ENCODE measurements around the gene PEPD. TPM values are rescaled to one million over a fixed set of nuclear protein-coding genes. Genes with fewer than 3 reads are reported as not detected.
A peak's percentile ranks its signal among the peaks of the same experiment; 100 is the strongest.

The PEPD gene
- total and polyA plus RNA-seq, 3 experiments from 2014 or later = 47.9 to 109 (median 49.0) TPM

- Mint-ChIP-seq H3K27me3 (no peaks in the 10 kb centered on the region), H3K27ac (no peak overlapping the region), H3K4me3 (no peak overlapping the region), H3K9me3 (no peaks in the 10 kb centered on the region), H3K4me1 (peaks cover 2 to 9% (median 5%) of the 10 kb centered on the region in 3 donors), H3K36me3 (peaks cover 0 to 10% (median 0%) of the 10 kb centered on the region in 3 donors)
- H3K27me3 ChIP-seq (ENCODE audit: insufficient read depth, low read length, poor library complexity, severe bottlenecking) = no peaks in the 10 kb centered on the region
- H3K9me3 ChIP-seq (ENCODE audit: low read length) = no peaks in the 10 kb centered on the region
- no peaks in the 10 kb centered on the region for H3K36me3 ChIP-seq (ENCODE audit: insufficient read depth, low read length)
- ChIA-PET POLR2A (no interaction called here), CTCF (interaction anchor here (1.3 to 1.6 kb wide), 2 partner anchors 178 to 358 kb away, joined by 3 to 4 read pairs; no protein-coding TSS in a partner anchor)
- H3K4me1 ChIP-seq (ENCODE audit: insufficient read depth, low read length) = no peaks in the 10 kb centered on the region
- H3K4me3 ChIP-seq (ENCODE audit: low read length) = no peak overlapping the region
- peak in 1 of 5 donors; percentile 40 for DNase-seq
- no peak overlapping the region for H3K27ac ChIP-seq (ENCODE audit: low read depth, low read length)
Measured at GRCh38 chr19:33413868-33414666, 107.5 kb downstream of the PEPD start.

GRCh38 chr19:33413426-33413725 lies 108.2 kb downstream of the PEPD start:
- H3K36me3 Mint-ChIP-seq = peaks cover 0 to 12% (median 0%) of the 10 kb centered on the region in 3 donors
- no peaks in the 10 kb centered on the region for H3K9me3 Mint-ChIP-seq
- no peak overlapping the region for H3K27ac Mint-ChIP-seq
- H3K27ac ChIP-seq (ENCODE audit: low read depth, low read length) = no peak overlapping the region
- H3K27me3 Mint-ChIP-seq = no peaks in the 10 kb centered on the region
- no peaks in the 10 kb centered on the region for H3K9me3 ChIP-seq (ENCODE audit: low read length)
- peaks cover 2 to 9% (median 5%) of the 10 kb centered on the region in 3 donors for H3K4me1 Mint-ChIP-seq
- H3K4me3 ChIP-seq (ENCODE audit: low read length) = no peak overlapping the region
- H3K4me1 ChIP-seq (ENCODE audit: insufficient read depth, low read length) = no peaks in the 10 kb centered on the region
- ChIA-PET CTCF (interaction anchor here (1.3 to 1.6 kb wide), 2 partner anchors 177 to 359 kb away, joined by 3 to 4 read pairs; no protein-coding TSS in a partner anchor), POLR2A (no interaction called here)
- H3K27me3 ChIP-seq (ENCODE audit: insufficient read depth, low read length, poor library complexity, severe bottlenecking) = no peaks in the 10 kb centered on the region
- no peak overlapping the region for H3K4me3 Mint-ChIP-seq
- H3K36me3 ChIP-seq (ENCODE audit: insufficient read depth, low read length) = no peaks in the 10 kb centered on the region
- DNase-seq = peak in 1 of 5 donors; percentile 34

- H3K9me3 ChIP-seq (ENCODE audit: low read length) = no peaks in the 10 kb centered on the region
- H3K4me3 ChIP-seq (ENCODE audit: low read length) = no peak overlapping the region
- peak overlapping the region in 1 of 8 donors; percentile 21 for H3K27ac Mint-ChIP-seq
- H3K4me1 Mint-ChIP-seq = peaks cover 2 to 9% (median 5%) of the 10 kb centered on the region in 3 donors
- H3K9me3 Mint-ChIP-seq = no peaks in the 10 kb centered on the region
- H3K27me3 Mint-ChIP-seq = no peaks in the 10 kb centered on the region
- CTCF ChIA-PET = interaction anchor here (1.3 to 1.6 kb wide), 2 partner anchors 177 to 360 kb away, joined by 3 to 4 read pairs; no protein-coding TSS in a partner anchor
- peaks cover 0 to 12% (median 0%) of the 10 kb centered on the region in 3 donors for H3K36me3 Mint-ChIP-seq
- no peak overlapping the region for H3K27ac ChIP-seq (ENCODE audit: low read depth, low read length)
- H3K4me1 ChIP-seq (ENCODE audit: insufficient read depth, low read length) = no peaks in the 10 kb centered on the region
- DNase-seq = peak in 1 of 5 donors; percentile 34
- no peak overlapping the region for H3K4me3 Mint-ChIP-seq
- no peaks in the 10 kb centered on the region for H3K27me3 ChIP-seq (ENCODE audit: insufficient read depth, low read length, poor library complexity, severe bottlenecking)
- POLR2A ChIA-PET = no interaction called here
- no peaks in the 10 kb centered on the region for H3K36me3 ChIP-seq (ENCODE audit: insufficient read depth, low read length)
Measured at GRCh38 chr19:33412601-33413425, 108.8 kb downstream of the PEPD start.

- Histone ChIP-seq H3K4me1 (ENCODE audit: insufficient read depth, low read length) (no peaks in the 10 kb centered on the region), H3K4me3 (ENCODE audit: low read length) (no peak overlapping the region), H3K27ac (ENCODE audit: low read depth, low read length) (no peak overlapping the region), H3K27me3 (ENCODE audit: insufficient read depth, low read length, poor library complexity, severe bottlenecking) (no peaks in the 10 kb centered on the region), H3K9me3 (ENCODE audit: low read length) (no peaks in the 10 kb centered on the region), H3K36me3 (ENCODE audit: insufficient read depth, low read length) (no peaks in the 10 kb centered on the region)
- Mint-ChIP-seq H3K36me3 (peaks cover 0 to 13% (median 0%) of the 10 kb centered on the region in 3 donors), H3K9me3 (no peaks in the 10 kb centered on the region), H3K27ac (no peak overlapping the region), H3K4me1 (peaks cover 2 to 7% (median 4%) of the 10 kb centered on the region in 3 donors), H3K4me3 (no peak overlapping the region), H3K27me3 (no peaks in the 10 kb centered on the region)
- ChIA-PET CTCF (no interaction called here), POLR2A (no interaction called here)
- peak in 1 of 5 donors; percentile 40 for DNase-seq
Measured at GRCh38 chr19:33411621-33412180, 109.9 kb downstream of the PEPD start.

- no peaks in the 10 kb centered on the region for H3K4me1 Mint-ChIP-seq
- H3K27me3 Mint-ChIP-seq = no peaks in the 10 kb centered on the region
- Histone ChIP-seq H3K27me3 (ENCODE audit: insufficient read depth, low read length, poor library complexity, severe bottlenecking) (no peaks in the 10 kb centered on the region), H3K27ac (ENCODE audit: low read depth, low read length) (no peak overlapping the region), H3K4me3 (ENCODE audit: low read length) (no peak overlapping the region), H3K36me3 (ENCODE audit: insufficient read depth, low read length) (no peaks in the 10 kb centered on the region), H3K9me3 (ENCODE audit: low read length) (no peaks in the 10 kb centered on the region), H3K4me1 (ENCODE audit: insufficient read depth, low read length) (no peaks in the 10 kb centered on the region)
- no peaks in the 10 kb centered on the region for H3K9me3 Mint-ChIP-seq
- peak in 1 of 5 donors; percentile 35 for DNase-seq
- ChIA-PET CTCF (interaction anchor here (0.6 kb wide), 1 partner anchor 963 kb away, joined by 3 read pairs; no protein-coding TSS in a partner anchor), POLR2A (no interaction called here)
- no peak overlapping the region for H3K4me3 Mint-ChIP-seq
- peaks cover 0 to 14% (median 0%) of the 10 kb centered on the region in 3 donors for H3K36me3 Mint-ChIP-seq
- no peak overlapping the region for H3K27ac Mint-ChIP-seq
Measured at GRCh38 chr19:33410915-33411401, 110.6 kb downstream of the PEPD start.

GRCh38 chr19:33409906-33410685 lies 111.5 kb downstream of the PEPD start:
- ChIA-PET POLR2A (no interaction called here), CTCF (interaction anchor here (0.6 to 1.5 kb wide), 5 partner anchors 21 to 964 kb away, joined by 3 to 4 read pairs (median 3); no protein-coding TSS in a partner anchor)
- Mint-ChIP-seq H3K9me3 (no peaks in the 10 kb centered on the region), H3K27me3 (no peaks in the 10 kb centered on the region), H3K27ac (no peak overlapping the region), H3K4me1 (no peaks in the 10 kb centered on the region), H3K4me3 (no peak overlapping the region), H3K36me3 (peaks cover 0 to 14% (median 2%) of the 10 kb centered on the region in 3 donors)
- Histone ChIP-seq H3K9me3 (ENCODE audit: low read length) (no peaks in the 10 kb centered on the region), H3K27ac (ENCODE audit: low read depth, low read length) (no peak overlapping the region), H3K27me3 (ENCODE audit: insufficient read depth, low read length, poor library complexity, severe bottlenecking) (no peaks in the 10 kb centered on the region), H3K4me3 (ENCODE audit: low read length) (no peak overlapping the region), H3K4me1 (ENCODE audit: insufficient read depth, low read length) (no peaks in the 10 kb centered on the region), H3K36me3 (ENCODE audit: insufficient read depth, low read length) (no peaks in the 10 kb centered on the region)
- DNase-seq = peak in 1 of 5 donors; percentile 30
